Measurements from ENCODE around the gene AAK1. TPM values are rescaled to one million over a fixed set of nuclear protein-coding genes. Genes with fewer than 3 reads are reported as not detected.

AAK1 gene
- total and polyA plus RNA-seq, 2 donors (not counting 1 experiment from before 2014, with no cell fraction given) = 43.5 to 45.7 TPM

DNA sequence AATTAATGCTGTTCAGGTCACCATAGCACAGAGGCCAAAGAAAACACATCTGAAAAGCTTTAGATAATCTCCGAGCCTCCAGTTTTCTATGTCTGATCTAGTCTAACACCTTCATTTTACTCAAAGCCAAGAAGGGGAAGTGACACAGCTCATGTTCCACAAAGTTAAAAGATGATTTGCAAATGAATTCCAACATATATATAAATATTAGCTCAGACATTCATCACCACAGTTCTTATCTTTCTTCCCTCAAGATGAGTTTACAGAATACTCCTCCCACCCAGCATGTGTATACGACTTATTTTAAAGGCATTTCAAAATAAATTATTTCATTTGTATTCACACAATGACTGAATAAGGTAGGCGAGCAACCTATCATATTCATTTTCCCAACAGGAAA is 82.4 kb downstream of the AAK1 start:
- H3K9me3 ChIP-seq (ENCODE audit: control insufficient read depth, insufficient read depth, low read depth, low read length) = no peaks in the 10 kb centered on the region
- H3K27ac ChIP-seq (ENCODE audit: insufficient read depth, low read length) = no peak overlapping the region
- H3K4me3 ChIP-seq (replicated peaks in 1 of 4; ENCODE audit: control extremely low read depth in 1 of 4, insufficient read depth in 1 of 4, low read depth in 3 of 4, low read length in 4 of 4) = no peak overlapping the region
- TF ChIP-seq, protein P1, sequence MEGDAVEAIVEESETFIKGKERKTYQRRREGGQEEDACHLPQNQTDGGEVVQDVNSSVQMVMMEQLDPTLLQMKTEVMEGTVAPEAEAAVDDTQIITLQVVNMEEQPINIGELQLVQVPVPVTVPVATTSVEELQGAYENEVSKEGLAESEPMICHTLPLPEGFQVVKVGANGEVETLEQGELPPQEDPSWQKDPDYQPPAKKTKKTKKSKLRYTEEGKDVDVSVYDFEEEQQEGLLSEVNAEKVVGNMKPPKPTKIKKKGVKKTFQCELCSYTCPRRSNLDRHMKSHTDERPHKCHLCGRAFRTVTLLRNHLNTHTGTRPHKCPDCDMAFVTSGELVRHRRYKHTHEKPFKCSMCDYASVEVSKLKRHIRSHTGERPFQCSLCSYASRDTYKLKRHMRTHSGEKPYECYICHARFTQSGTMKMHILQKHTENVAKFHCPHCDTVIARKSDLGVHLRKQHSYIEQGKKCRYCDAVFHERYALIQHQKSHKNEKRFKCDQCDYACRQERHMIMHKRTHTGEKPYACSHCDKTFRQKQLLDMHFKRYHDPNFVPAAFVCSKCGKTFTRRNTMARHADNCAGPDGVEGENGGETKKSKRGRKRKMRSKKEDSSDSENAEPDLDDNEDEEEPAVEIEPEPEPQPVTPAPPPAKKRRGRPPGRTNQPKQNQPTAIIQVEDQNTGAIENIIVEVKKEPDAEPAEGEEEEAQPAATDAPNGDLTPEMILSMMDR (conservative IDR thresholded peaks at IDR 0.05 in 1 of 2, IDR thresholded peaks at IDR 0.05 in 1 of 2; ENCODE audit: low read depth in 1 of 2, low read length in 2 of 2) = no peak
- no peak for TF ChIP-seq EZH2 (IDR thresholded peaks at IDR 0.05; ENCODE audit: low read length, missing control alignments)
- no peaks in the 10 kb centered on the region for H3K36me3 ChIP-seq (ENCODE audit: control insufficient read depth, insufficient read depth, low read length)
- no peak overlapping the region for H3K4me2 ChIP-seq (ENCODE audit: extremely low read depth, insufficient read depth, low read length)
- peaks cover 2% of the 10 kb centered on the region for H4K20me1 ChIP-seq (ENCODE audit: control insufficient read depth, extremely low read depth, insufficient read depth, low read length)
- H2AFZ ChIP-seq (ENCODE audit: low read length) = no peak overlapping the region
- no peaks in the 10 kb centered on the region for H3K27me3 ChIP-seq (ENCODE audit: control insufficient read depth, insufficient read depth, low read length)
- peaks cover 3% of the 10 kb centered on the region for H3K4me1 ChIP-seq (ENCODE audit: control insufficient read depth, extremely low read depth, insufficient read depth, low read length)
- DNase-seq (ENCODE audit: low read depth in 2 of 2) = peak in 1 of 2 donors; percentile 45
- H3K79me2 ChIP-seq (ENCODE audit: control insufficient read depth, insufficient read depth, low read length) = peaks cover 50% of the 10 kb centered on the region
- H3K9ac ChIP-seq (ENCODE audit: insufficient read depth, low read length) = no peak overlapping the region

DNA sequence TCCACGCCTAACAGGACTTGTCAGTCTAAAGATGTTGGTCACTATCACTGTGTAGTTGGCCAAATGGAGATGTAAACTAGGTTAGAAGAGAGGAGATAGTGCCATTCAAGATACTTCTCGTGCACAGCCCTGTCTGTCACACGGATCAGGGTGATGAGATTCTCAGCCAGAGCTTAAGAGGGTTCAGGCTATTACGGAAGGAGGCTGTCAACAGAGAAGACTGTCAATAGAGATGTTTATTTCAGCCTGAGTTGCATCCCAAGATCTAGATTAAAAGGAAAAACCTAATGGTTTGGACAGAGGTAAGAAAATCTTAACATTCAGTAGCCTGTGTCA is 83.4 kb downstream of the AAK1 start:
- TF ChIP-seq EZH2 (IDR thresholded peaks at IDR 0.05; ENCODE audit: low read length, missing control alignments) = no peak
- TF ChIP-seq, protein P1 (conservative IDR thresholded peaks at IDR 0.05 in 1 of 2, IDR thresholded peaks at IDR 0.05 in 1 of 2; ENCODE audit: low read depth in 1 of 2, low read length in 2 of 2) = no peak
- H2AFZ ChIP-seq (ENCODE audit: low read length) = no peak overlapping the region

DNA sequence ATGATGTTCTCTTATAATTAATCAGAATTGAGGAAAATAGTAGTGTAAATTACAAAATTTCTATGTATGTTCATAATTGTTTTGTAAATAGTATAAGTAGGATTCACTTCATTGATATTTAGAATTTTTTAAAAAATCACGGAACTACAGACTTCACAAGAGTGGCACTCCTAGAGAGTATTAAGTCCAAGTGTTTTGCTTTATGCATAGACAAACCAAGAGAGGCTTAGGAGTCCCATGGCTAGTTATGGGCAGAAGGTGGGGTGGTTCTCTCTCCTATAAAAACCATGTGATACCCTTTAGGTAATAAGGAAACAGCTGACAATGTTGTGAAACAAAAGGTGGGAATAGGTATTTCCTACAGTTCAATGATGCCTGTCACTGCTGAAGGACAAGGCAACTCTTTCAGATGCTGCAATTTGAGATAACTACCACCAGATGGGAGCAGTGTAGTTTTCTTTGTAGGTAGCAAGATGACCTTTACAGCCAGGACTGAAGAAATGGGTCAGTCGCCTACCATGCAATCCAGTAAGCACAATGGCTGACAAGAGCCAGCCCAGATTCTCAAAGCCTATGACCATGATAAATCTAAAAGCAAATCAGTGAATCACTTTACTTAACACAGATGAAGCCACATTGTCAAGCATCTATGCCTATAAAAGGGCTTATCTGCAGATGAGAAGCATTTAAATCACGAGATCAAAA is 83.9 kb downstream of the AAK1 start:
- no peak overlapping the region for H3K4me2 ChIP-seq (ENCODE audit: extremely low read depth, insufficient read depth, low read length)
- H3K9me3 ChIP-seq (ENCODE audit: control insufficient read depth, insufficient read depth, low read depth, low read length) = no peaks in the 10 kb centered on the region
- no peak for TF ChIP-seq EZH2 (IDR thresholded peaks at IDR 0.05; ENCODE audit: low read length, missing control alignments)
- TF ChIP-seq, protein P1 (conservative IDR thresholded peaks at IDR 0.05 in 1 of 2, IDR thresholded peaks at IDR 0.05 in 1 of 2; ENCODE audit: low read depth in 1 of 2, low read length in 2 of 2) = peak; percentile 68 to 74
- peak; percentile 58 to 76 for DNase-seq (ENCODE audit: low read depth in 2 of 2)
- H3K27me3 ChIP-seq (ENCODE audit: control insufficient read depth, insufficient read depth, low read length) = no peaks in the 10 kb centered on the region
- no peak overlapping the region for H3K27ac ChIP-seq (ENCODE audit: insufficient read depth, low read length)
- peaks cover 2% of the 10 kb centered on the region for H4K20me1 ChIP-seq (ENCODE audit: control insufficient read depth, extremely low read depth, insufficient read depth, low read length)
- H3K4me1 ChIP-seq (ENCODE audit: control insufficient read depth, extremely low read depth, insufficient read depth, low read length) = peaks cover 3% of the 10 kb centered on the region
- H3K9ac ChIP-seq (ENCODE audit: insufficient read depth, low read length) = no peak overlapping the region
- peaks cover 37% of the 10 kb centered on the region for H3K79me2 ChIP-seq (ENCODE audit: control insufficient read depth, insufficient read depth, low read length)
- no peak overlapping the region for H2AFZ ChIP-seq (ENCODE audit: low read length)
- H3K36me3 ChIP-seq (ENCODE audit: control insufficient read depth, insufficient read depth, low read length) = peaks cover 2% of the 10 kb centered on the region
- no peak overlapping the region for H3K4me3 ChIP-seq (replicated peaks in 1 of 4; ENCODE audit: control extremely low read depth in 1 of 4, insufficient read depth in 1 of 4, low read depth in 3 of 4, low read length in 4 of 4)

More for the DNA sequence above, 83.4 kb downstream of the AAK1 start:
- H3K79me2 ChIP-seq (ENCODE audit: control insufficient read depth, insufficient read depth, low read length) = peaks cover 40% of the 10 kb centered on the region
- H3K4me2 ChIP-seq (ENCODE audit: extremely low read depth, insufficient read depth, low read length) = no peak overlapping the region
- H3K36me3 ChIP-seq (ENCODE audit: control insufficient read depth, insufficient read depth, low read length) = no peaks in the 10 kb centered on the region
- no peak overlapping the region for H3K4me3 ChIP-seq (replicated peaks in 1 of 4; ENCODE audit: control extremely low read depth in 1 of 4, insufficient read depth in 1 of 4, low read depth in 3 of 4, low read length in 4 of 4)
- H3K9ac ChIP-seq (ENCODE audit: insufficient read depth, low read length) = no peak overlapping the region
- peaks cover 2% of the 10 kb centered on the region for H4K20me1 ChIP-seq (ENCODE audit: control insufficient read depth, extremely low read depth, insufficient read depth, low read length)
- H3K9me3 ChIP-seq (ENCODE audit: control insufficient read depth, insufficient read depth, low read depth, low read length) = no peaks in the 10 kb centered on the region
- H3K4me1 ChIP-seq (ENCODE audit: control insufficient read depth, extremely low read depth, insufficient read depth, low read length) = peaks cover 3% of the 10 kb centered on the region
- DNase-seq (ENCODE audit: low read depth in 2 of 2) = no peak
- H3K27ac ChIP-seq (ENCODE audit: insufficient read depth, low read length) = no peak overlapping the region
- H3K27me3 ChIP-seq (ENCODE audit: control insufficient read depth, insufficient read depth, low read length) = no peaks in the 10 kb centered on the region

Data from fibroblast of lung (primary cell).